Cardiac muscle cell (in vitro differentiated cells and primary cell): ENCODE data around the gene ENSA. TPM values are rescaled to one million over a fixed set of nuclear protein-coding genes. Genes with fewer than 3 reads are reported as not detected.
A peak's percentile ranks its signal among the peaks of the same experiment; 100 is the strongest.

Source experiments
- DNase-seq, 2 donors: peaks; one replicate each; pipeline versions ENCODE4 v3.0.0 to v3.0.0-alpha.2; 2010 to 2017; ENCODE audit warnings: low read depth in 1 of 2, low spot score in 1 of 2
- H3K27ac ChIP-seq: fragments of 200-600 bp; sonication (generic); 2 replicates; pipeline ENCODE4 v1.5.1; 2016
- H3K27me3 ChIP-seq: fragments of 200-600 bp; sonication (generic); 2 replicates; pipeline ENCODE4 v1.6.0; 2016; ENCODE audit warnings: control low read depth
- H3K36me3 ChIP-seq: fragments of 200-600 bp; sonication (generic); 2 replicates; pipeline ENCODE4 v1.5.1; 2016; ENCODE audit warnings: control low read depth
- H3K4me1 ChIP-seq: fragments of 200-600 bp; sonication (generic); 2 replicates; pipeline ENCODE4 v1.8.1; 2017; ENCODE audit warnings: low read depth, mild to moderate bottlenecking, mixed run types
- H3K4me3 ChIP-seq: fragments of 200-600 bp; sonication (generic); 2 replicates; pipeline ENCODE4 v1.5.1; 2016; ENCODE audit warnings: mild to moderate bottlenecking
- H3K9me3 ChIP-seq: fragments of 200-600 bp; sonication (generic); 2 replicates; pipeline ENCODE4 v1.5.1; 2017; ENCODE audit warnings: low read depth, mild to moderate bottlenecking, control low read depth
- CTCF ChIP-seq: IDR thresholded peaks from 2 replicates; pipeline ENCODE4 v1.5.1; 2012; ENCODE audit warnings: low read depth, mild to moderate bottlenecking, low read length
- polyA plus RNA-seq: library from polyadenylated mRNA; unstranded; fragments of >200 nt; fragmentation: Nextera tagmentation; extraction: Ambion mirVana; gene quantifications from 2 replicates; pipeline ENCODE4 v1.2.1, GENCODE V29; 2016
- total RNA-seq: library from RNA; depleted of rRNA; stranded (reverse); fragments of >200 nt; gene quantifications from 2 replicates; pipeline ENCODE4 v1.2.3, GENCODE V29; 2016

The ENSA gene
- total and polyA plus RNA-seq, 2 experiments from 2014 or later, result 65.9 to 82.2 TPM

- H3K27ac ChIP-seq, result peak overlapping the region; percentile 58
- no peaks in the 10 kb centered on the region for H3K4me1 ChIP-seq
- TF ChIP-seq CTCF, result no peak
- DNase-seq, result no peak
- no peaks in the 10 kb centered on the region for H3K9me3 ChIP-seq
- H3K4me3 ChIP-seq, result no peak overlapping the region
- H3K27me3 ChIP-seq, result no peaks in the 10 kb centered on the region
- H3K36me3 ChIP-seq, result peaks cover 62% of the 10 kb centered on the region
Measured at GRCh38 chr1:150622303-150622975, 7.0 kb downstream of the ENSA start.

- peak; percentile 54 to 84 for DNase-seq
- no peaks in the 10 kb centered on the region for H3K4me1 ChIP-seq
- H3K4me3 ChIP-seq, result no peak overlapping the region
- TF ChIP-seq CTCF, result peak; percentile 77
- no peaks in the 10 kb centered on the region for H3K27me3 ChIP-seq
- H3K27ac ChIP-seq, result peak overlapping the region; percentile 58
- H3K9me3 ChIP-seq, result no peaks in the 10 kb centered on the region
- H3K36me3 ChIP-seq, result peaks cover 60% of the 10 kb centered on the region
Measured at GRCh38 chr1:150621497-150622302, 7.7 kb downstream of the ENSA start.

- no peaks in the 10 kb centered on the region for H3K27me3 ChIP-seq
- DNase-seq, result no peak
- TF ChIP-seq CTCF, result no peak
- no peaks in the 10 kb centered on the region for H3K9me3 ChIP-seq
- H3K4me3 ChIP-seq, result no peak overlapping the region
- no peak overlapping the region for H3K27ac ChIP-seq
- H3K4me1 ChIP-seq, result no peaks in the 10 kb centered on the region
- peaks cover 55% of the 10 kb centered on the region for H3K36me3 ChIP-seq
Measured at GRCh38 chr1:150620919-150621318, 8.5 kb downstream of the ENSA start.

GRCh38 chr1:150619576-150620509, 9.6 kb downstream of the ENSA start:
- Histone ChIP-seq H3K4me1 (no peaks in the 10 kb centered on the region), H3K4me3 (no peak overlapping the region), H3K36me3 (peaks cover 45% of the 10 kb centered on the region), H3K27me3 (no peaks in the 10 kb centered on the region), H3K27ac (peak overlapping the region; percentile 60), H3K9me3 (no peaks in the 10 kb centered on the region)
- DNase-seq, result peak in 1 of 2 donors; percentile 81
- TF ChIP-seq CTCF, result peak; percentile 42
